OCI-LY3 (cell line): Measurements from ENCODE around the gene CUL9.

ENCODE experiments used
- EZH2phosphoT487 ChIP-seq: fragments of 200-600 bp; shearing (Covaris generic); IDR thresholded peaks from 2 replicates; pipeline ENCODE4 v1.6.1; 2018; ENCODE audit warnings: antibody characterized with exemption, mixed run types, low read depth
- TF ChIP-seq, protein P1 (sequence below): fragments of 200-600, 300-600 bp; sonication (generic); IDR thresholded peaks from 2 replicates; pipeline ENCODE4 v1.5.1; 2014; ENCODE audit warnings: antibody characterized with exemption, low read length, low read depth

DNA sequence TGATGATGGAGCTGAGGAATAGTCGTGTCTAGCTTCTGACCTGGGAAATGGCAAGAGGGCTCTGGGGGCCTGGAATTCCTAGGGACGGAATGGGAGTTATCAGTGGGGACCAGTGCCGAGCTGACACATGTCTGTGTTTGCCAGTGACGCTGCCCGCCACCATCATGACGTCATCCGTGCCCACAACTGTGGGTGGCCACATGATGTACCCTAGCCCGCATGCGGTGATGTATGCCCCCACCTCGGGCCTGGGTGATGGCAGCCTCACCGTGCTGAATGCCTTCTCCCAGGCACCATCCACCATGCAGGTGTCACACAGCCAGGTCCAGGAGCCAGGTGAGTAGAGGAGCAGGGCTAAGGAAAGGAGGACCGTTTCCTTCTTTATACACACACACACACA lies 3.8 kb upstream of the CUL9 start:
- TF ChIP-seq EZH2phosphoT487, result no peak
- TF ChIP-seq, protein P1, sequence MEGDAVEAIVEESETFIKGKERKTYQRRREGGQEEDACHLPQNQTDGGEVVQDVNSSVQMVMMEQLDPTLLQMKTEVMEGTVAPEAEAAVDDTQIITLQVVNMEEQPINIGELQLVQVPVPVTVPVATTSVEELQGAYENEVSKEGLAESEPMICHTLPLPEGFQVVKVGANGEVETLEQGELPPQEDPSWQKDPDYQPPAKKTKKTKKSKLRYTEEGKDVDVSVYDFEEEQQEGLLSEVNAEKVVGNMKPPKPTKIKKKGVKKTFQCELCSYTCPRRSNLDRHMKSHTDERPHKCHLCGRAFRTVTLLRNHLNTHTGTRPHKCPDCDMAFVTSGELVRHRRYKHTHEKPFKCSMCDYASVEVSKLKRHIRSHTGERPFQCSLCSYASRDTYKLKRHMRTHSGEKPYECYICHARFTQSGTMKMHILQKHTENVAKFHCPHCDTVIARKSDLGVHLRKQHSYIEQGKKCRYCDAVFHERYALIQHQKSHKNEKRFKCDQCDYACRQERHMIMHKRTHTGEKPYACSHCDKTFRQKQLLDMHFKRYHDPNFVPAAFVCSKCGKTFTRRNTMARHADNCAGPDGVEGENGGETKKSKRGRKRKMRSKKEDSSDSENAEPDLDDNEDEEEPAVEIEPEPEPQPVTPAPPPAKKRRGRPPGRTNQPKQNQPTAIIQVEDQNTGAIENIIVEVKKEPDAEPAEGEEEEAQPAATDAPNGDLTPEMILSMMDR, result no peak
